SH-SY5Y (cell line): ENCODE results near the gene EDN2.

Experiments used
- GATA2 ChIP-seq: IDR thresholded peaks from 2 replicates; pipeline ENCODE4 v1.6.1; 2011; ENCODE audit warnings: mild to moderate bottlenecking, low read depth, low read length
- GATA3 ChIP-seq: IDR thresholded peaks from 2 replicates; pipeline ENCODE4 v1.6.1; 2011; ENCODE audit warnings: low read depth, mild to moderate bottlenecking, low read length, moderate library complexity

DNA sequence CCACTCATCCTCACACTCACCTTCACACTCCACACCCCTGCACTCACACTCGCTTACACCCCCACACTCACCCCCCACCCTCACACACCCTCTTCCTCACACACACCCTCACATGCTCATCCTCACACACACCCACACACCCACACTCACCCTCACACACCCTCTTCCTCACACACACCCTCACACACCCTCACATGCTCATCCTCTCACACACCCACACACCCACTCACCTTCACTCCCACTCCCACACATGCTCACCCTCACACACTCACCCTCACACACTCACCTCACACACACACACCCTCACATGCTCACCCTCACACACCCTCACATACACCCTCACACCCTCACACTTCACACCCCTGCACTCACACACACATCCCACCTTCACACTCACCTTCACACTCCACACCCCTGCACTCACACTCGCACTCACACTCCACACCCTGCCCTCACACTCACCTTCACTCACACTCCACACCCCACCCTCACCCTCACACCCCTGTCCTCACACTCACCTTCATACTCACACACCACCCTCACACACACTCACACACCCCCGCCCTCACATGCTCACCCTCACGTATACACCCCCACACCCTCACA, 42.6 kb upstream of the EDN2 start:
- TF ChIP-seq GATA2, result no peak
- no peak for TF ChIP-seq GATA3
